Stimulated activated CD8-positive, alpha-beta memory T cell treated with anti-CD3 and anti-CD28 coated beads, Interleukin-15, amount 100 ng/mL, for 4 hours (primary cell): ENCODE measurements around the gene PLXNC1.

Experiments
- DNase-seq, 2 donors: peaks; one replicate each; pipeline ENCODE4 v3.0.0-alpha.2; 2020; ENCODE audit warnings: low read depth in 2 of 2

Gene PLXNC1

GRCh38 chr12:94204499-94205247 is 56.3 kb downstream of the PLXNC1 start:
- DNase-seq, result no peak

DNA sequence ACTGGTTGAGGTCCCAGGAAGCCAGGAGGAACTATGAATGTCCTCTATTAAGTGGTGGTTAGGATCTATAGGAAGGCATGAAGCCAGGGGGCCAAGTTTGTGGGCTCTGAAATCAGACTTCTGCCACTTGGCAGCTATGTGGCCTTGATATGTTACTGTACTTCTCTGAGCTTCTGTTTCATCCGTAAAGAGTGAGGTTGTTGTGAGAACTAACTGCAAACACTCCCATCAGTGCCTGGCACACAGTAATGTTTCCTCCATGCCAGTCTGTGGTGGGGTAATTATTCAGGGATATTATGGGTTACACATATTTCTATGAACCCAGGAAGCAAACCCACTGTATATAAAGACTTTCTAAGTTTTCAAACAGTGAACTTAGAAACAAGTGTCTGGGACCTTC is 57.4 kb downstream of the PLXNC1 start:
- no peak for DNase-seq

- DNase-seq, result no peak
Observed at GRCh38 chr12:94206886-94207285, 58.5 kb downstream of the PLXNC1 start.

GRCh38 chr12:94207467-94207848 is 59.1 kb downstream of the PLXNC1 start:
- DNase-seq, result no peak

DNA sequence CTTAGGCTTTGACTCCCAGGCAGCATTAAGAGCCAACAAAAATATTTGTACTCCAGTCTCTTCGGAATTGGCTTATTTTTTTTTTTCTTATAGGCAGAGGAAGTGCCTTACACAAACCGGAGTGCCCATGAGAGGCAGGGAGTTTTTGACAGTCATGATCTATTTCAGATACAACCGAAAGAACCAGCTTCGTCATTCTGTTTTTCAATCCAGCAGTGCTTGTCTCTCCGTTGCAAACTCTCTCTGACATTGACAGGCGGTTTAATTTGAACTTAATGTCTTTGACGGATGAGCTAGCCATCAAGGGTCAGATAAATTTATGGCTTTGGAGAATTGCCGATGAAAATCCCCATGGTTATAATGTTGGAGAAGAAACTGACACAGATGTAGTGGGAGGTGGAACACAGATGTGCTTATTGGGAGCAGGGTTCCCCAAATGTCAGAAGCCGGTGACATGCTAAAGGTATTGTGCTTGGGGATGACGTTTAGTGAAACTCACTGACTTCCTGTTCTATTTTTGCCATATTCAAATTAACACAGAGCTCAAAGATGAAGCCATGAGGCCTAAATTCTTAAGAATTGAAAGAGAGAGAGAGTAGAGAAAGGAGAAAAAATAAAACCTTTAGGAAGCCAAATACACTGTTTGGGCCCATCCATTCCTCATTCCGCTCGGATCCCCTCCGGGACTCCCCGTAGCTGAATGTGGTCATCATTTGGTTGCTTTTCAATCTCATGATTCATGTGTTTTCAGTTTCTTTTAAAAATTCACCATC is 59.7 kb downstream of the PLXNC1 start:
- DNase-seq, result no peak

- no peak for DNase-seq
Observed at GRCh38 chr12:94208622-94208966, 60.2 kb downstream of the PLXNC1 start.

GRCh38 chr12:94209240-94209639 is 60.9 kb downstream of the PLXNC1 start:
- DNase-seq, result no peak

GRCh38 chr12:94211021-94211420 is 62.6 kb downstream of the PLXNC1 start:
- no peak for DNase-seq

DNA sequence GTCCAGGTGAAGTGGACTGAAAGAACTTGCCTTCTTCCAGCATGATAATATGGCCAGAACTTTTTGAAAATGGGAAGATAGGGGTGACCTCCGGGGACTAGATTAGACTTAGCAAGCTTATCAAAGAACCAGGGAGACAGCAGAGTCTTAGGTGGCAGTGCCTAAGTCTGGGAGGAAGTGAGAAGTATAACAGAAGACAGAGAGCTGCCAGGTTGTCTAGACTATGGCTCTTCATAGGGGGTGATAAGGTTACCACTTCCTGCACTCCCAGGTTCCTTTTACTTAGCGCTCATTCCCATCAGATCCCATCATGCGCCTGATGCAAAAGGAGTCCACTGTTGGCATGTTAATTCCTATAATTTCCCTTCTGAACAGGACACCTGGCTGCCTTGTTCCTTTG is 69.9 kb downstream of the PLXNC1 start:
- DNase-seq, result no peak

GRCh38 chr12:94219622-94220302 is 71.4 kb downstream of the PLXNC1 start:
- no peak for DNase-seq

DNA sequence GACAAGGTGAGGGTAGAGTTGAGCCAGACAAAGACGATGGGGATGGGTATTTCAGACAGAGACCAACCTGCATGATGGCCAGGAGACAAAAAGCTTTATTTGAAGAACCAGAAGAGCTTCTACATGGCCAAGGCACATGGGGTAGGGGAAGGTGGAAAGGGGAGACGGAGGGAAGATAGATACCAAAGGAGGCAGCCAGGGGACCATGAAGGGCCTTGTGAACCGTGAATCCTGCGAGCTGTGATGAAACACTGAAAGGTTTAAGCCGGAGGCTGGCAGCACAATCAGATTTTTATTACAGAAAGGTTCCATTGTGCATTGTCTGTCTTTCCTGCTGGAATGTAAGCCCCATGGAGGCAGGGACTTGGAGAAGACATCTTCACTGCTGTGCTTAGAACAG is 72.4 kb downstream of the PLXNC1 start:
- no peak for DNase-seq

- no peak for DNase-seq
Observed at GRCh38 chr12:94222351-94223084, 74.1 kb downstream of the PLXNC1 start.

- DNase-seq, result no peak
Observed at GRCh38 chr12:94223842-94224241, 75.5 kb downstream of the PLXNC1 start.

DNA sequence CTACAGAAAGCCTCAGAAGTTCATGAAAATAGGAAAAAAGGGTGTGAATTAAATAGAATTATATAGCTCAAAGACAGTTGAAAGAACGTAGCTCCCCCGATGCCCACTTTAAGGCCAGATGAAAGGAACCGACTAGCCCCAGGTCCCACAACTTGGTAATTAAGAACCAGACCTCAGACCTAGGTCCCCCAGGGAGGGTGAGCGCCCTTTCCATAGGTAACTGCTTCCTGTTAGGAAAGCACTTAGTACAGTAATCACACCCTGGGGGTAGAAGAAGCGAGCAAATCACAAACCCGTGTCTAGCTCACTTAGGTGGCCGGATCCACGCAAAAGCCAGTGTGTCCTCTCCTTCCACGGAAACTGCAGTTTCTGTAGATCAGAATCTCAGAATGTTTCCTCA is 77.1 kb downstream of the PLXNC1 start:
- DNase-seq, result no peak

- DNase-seq, result no peak
Observed at GRCh38 chr12:94225947-94226630, 77.7 kb downstream of the PLXNC1 start.

DNA sequence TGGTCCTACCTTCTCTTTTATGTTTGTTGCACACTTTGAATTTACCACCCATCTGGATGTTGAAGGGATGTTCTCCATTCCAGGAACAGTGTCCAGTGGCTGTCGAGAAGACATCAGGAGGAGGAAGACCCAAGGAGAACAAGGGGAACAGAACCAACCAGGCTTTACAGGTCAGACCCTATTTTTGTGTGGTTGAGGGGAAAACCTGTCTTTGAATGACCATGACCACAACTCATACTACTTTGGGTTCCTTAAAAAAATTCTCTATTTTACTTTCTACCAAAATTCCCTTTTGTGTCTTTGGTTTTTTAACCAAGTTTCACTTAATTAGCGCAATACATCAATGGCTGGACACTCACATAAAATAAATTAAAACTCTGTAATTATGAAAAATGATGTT is 78.7 kb downstream of the PLXNC1 start:
- DNase-seq, result no peak

- DNase-seq, result no peak
Observed at GRCh38 chr12:94228488-94228907, 80.1 kb downstream of the PLXNC1 start.

DNA sequence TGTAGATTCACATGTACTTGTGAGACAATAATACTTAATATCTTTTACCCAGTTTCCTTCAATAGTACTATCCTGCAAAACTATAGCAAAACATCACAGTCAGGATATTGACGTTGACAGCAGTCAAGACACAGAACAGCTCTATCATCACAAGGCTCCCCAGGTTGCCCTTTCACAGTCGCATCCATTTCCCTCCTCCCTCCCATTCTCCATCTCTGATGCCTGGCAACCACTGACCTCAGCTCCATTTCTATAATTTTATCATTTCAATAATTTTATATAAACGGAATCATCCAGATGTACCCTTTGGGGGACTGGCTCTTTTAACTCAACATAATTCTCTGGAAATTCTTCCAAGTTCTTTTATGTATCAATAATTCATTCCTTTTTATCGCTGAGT is 81.5 kb downstream of the PLXNC1 start:
- DNase-seq, result no peak

- no peak for DNase-seq
Observed at GRCh38 chr12:94230357-94230905, 82.1 kb downstream of the PLXNC1 start.

GRCh38 chr12:94231709-94232108 is 83.3 kb downstream of the PLXNC1 start:
- no peak for DNase-seq

DNA sequence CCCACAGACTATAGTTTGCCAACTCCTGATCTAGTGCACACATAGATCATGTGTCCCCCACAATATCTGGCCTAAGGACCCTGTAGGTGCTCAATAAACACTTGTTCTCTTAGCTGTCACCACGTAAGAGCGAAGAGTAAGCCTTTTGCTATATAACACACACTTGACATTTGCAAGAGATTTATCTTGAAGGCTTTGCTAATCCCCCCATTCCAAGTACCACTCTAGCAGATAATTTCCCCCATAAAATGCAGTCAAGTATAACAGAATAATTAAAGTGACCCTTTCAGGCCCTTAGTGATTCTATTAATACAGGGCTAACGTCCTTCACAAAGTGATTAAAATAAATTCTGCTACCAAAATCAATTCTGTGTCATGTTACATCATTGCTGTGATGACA is 87.5 kb downstream of the PLXNC1 start:
- DNase-seq, result no peak
